Fibroblast of lung (primary cell): ENCODE data around the gene GLP2R.

Experiments
- CTCF ChIP-seq, 2 donors: IDR thresholded peaks in 1 of 2; conservative IDR thresholded peaks in 1 of 2; 1 replicate in 1 of 2; 2 replicates in 1 of 2; pipeline ENCODE4 v1.5.1; 2011 to 2012; ENCODE audit warnings: low read length in 2 of 2, control low read depth in 1 of 2, inconsistent platforms in 1 of 2, low read depth in 1 of 2, mild to moderate bottlenecking in 1 of 2
- EZH2 ChIP-seq: IDR thresholded peaks from 2 replicates; pipeline ENCODE4 v1.5.1; 2012; ENCODE audit warnings: low read length, control low read depth, mild to moderate bottlenecking; ENCODE audit errors: missing control alignments

GRCh38 chr17:9806699-9807098 is 19.0 kb upstream of the GLP2R start:
- TF ChIP-seq CTCF (conservative IDR thresholded peaks at IDR 0.05 in 1 of 2, IDR thresholded peaks at IDR 0.05 in 1 of 2; ENCODE audit: low read depth in 1 of 2, low read length in 2 of 2) (no peak), EZH2 (no peak)
